ENCODE results near the gene SLC38A3. TPM values are rescaled to one million over a fixed set of nuclear protein-coding genes. Genes with fewer than 3 reads are reported as not detected.

The SLC38A3 gene
- total and polyA plus RNA-seq, 9 of the 15 experiments (the other 6 are each of a cell fraction or from before 2014, with no cell fraction given) = 0.09 to 0.38 (median 0.16) TPM; not detected in 6

GRCh38 chr3:50202353-50203112 lies 2.5 kb upstream of the SLC38A3 start:
- no TSS peak for BruUV-seq (replicated peaks)
- Histone ChIP-seq H3K27me3 (ENCODE audit: control insufficient read depth in 2 of 2, insufficient read depth in 2 of 2, low read length in 2 of 2) (peaks cover 15 to 49% of the 10 kb centered on the region in 2 experiments; a peak in 4 of 5 replicates), H3K4me3 (no peak overlapping the region), H3K36me3 (ENCODE audit: control insufficient read depth, insufficient read depth, low read length) (no peaks in the 10 kb centered on the region), H3K9me3 (replicated peaks; ENCODE audit: control insufficient read depth, insufficient read depth, low read depth, low read length) (no peaks in the 10 kb centered on the region), H3K9ac (ENCODE audit: insufficient read depth in 1 of 2, low read depth in 2 of 2, low read length in 2 of 2) (peak overlapping the region in 1 of 2 experiments; percentile 52; a peak in 1 of 4 replicates), H3K79me2 (ENCODE audit: control insufficient read depth, insufficient read depth, low read length) (no peaks in the 10 kb centered on the region), H4K20me1 (replicated peaks; ENCODE audit: control insufficient read depth, insufficient read depth, low read length) (no peaks in the 10 kb centered on the region), H3K27ac (ENCODE audit: extremely low read depth, low read depth, low read length) (no peak overlapping the region), H3K9me1 (ENCODE audit: control insufficient read depth, insufficient read depth, low read length) (no peaks in the 10 kb centered on the region), H2AFZ (ENCODE audit: low read depth, low read length) (no peak overlapping the region), H3K4me1 (replicated peaks in 1 of 2; ENCODE audit: control insufficient read depth in 2 of 2, insufficient read depth in 2 of 2, low read length in 2 of 2) (peaks cover 0 to 24% of the 10 kb centered on the region in 2 experiments; a peak in 3 of 5 replicates), H3K4me2 (ENCODE audit: insufficient read depth, low read length) (no peak overlapping the region)
- FAIRE-seq (no peak), DNase-seq (ENCODE audit: extremely low read depth in 1 of 4, low spot score in 3 of 4) (no peak), ATAC-seq (no peak)
- ChIA-PET CTCF (ENCODE audit: low intra/inter-chr PET ratio) (no interaction called here), POLR2A (interaction anchor here (0.6 to 1.3 kb wide), 4 partner anchors 9 to 415 kb away, joined by 3 to 6 read pairs (median 3); partner anchors contain the start of gene GNAT1)
- 3% methylated on average over 11 of the region's 16 CpGs for WGBS (ENCODE audit: insufficient coverage, low coverage, missing lambda C conversion rate)
- intact Hi-C loops (cut with micrococcal nuclease) (no loop called here), in situ Hi-C loops (cut with MboI) (no loop called here)
- TF ChIP-seq POLR2AphosphoS2 (IDR thresholded peaks at IDR 0.05; ENCODE audit: low read length) = no peak
- no peak for TF ChIP-seq FOXJ2 (tag; IDR thresholded peaks at IDR 0.05)
- TF ChIP-seq RBM25 (IDR thresholded peaks at IDR 0.05; ENCODE audit: low read depth, low read length, severe bottlenecking) = no peak
- TF ChIP-seq NKRF (IDR thresholded peaks at IDR 0.05; ENCODE audit: borderline replicate concordance) = no peak
- no peak for TF ChIP-seq GTF2F1 (IDR thresholded peaks at IDR 0.05; ENCODE audit: low read depth, low read length)
- peak; percentile 37 for TF ChIP-seq EGR1 (conservative IDR thresholded peaks at IDR 0.05)

Measured in K562 (cell line).